MM.1S (cell line): ENCODE results near the gene TSSC4.

Source experiments
- DNase-seq: peaks from one replicate; pipeline ENCODE4 v3.0.0-alpha.2; 2015
- H2AFZ ChIP-seq: fragments of 300-600 bp; sonication (generic); 2 replicates; pipeline ENCODE4 v1.6.0; 2016; ENCODE audit warnings: antibody characterized with exemption, low read length
- H3F3A ChIP-seq: fragments of 300-600 bp; sonication (generic); 2 replicates; pipeline ENCODE4 v1.6.1; 2016; ENCODE audit warnings: mild to moderate bottlenecking, antibody characterized with exemption, low read length, moderate library complexity, mixed read lengths; ENCODE audit not compliant: insufficient read depth
- H3K27ac ChIP-seq: fragments of 300-600 bp; sonication (generic); 2 replicates; pipeline ENCODE4 v1.5.1; 2016; ENCODE audit warnings: mild to moderate bottlenecking, low read length
- H3K27me3 ChIP-seq: fragments of 300-600 bp; sonication (generic); replicated peaks from 2 replicates; pipeline ENCODE4 v1.6.0; 2016; ENCODE audit warnings: low read length; ENCODE audit not compliant: insufficient read depth
- H3K36me3 ChIP-seq: fragments of 300-600 bp; sonication (generic); replicated peaks from 2 replicates; pipeline ENCODE4 v1.6.1; 2016; ENCODE audit warnings: mild to moderate bottlenecking, low read length, mixed read lengths; ENCODE audit not compliant: insufficient read depth
- H3K4me1 ChIP-seq: fragments of 300-600 bp; sonication (generic); 2 replicates; pipeline ENCODE4 v1.6.1; 2016; ENCODE audit warnings: low read length, mixed read lengths
- H3K4me2 ChIP-seq: fragments of 300-600 bp; sonication (generic); 2 replicates; pipeline ENCODE4 v1.6.0; 2016; ENCODE audit warnings: low read depth, low read length
- H3K4me3 ChIP-seq: fragments of 300-600 bp; sonication (generic); 2 replicates; pipeline ENCODE4 v1.5.1; 2016; ENCODE audit warnings: low read length, mixed read lengths
- H3K79me2 ChIP-seq: fragments of 300-600 bp; sonication (generic); 2 replicates; pipeline ENCODE4 v1.6.1; 2016; ENCODE audit warnings: mixed run types, low read length, mixed read lengths
- H3K9ac ChIP-seq: fragments of 300-600 bp; sonication (generic); 2 replicates; pipeline ENCODE4 v1.6.1; 2016; ENCODE audit warnings: low read length, mixed read lengths
- H3K9me2 ChIP-seq: fragments of 300-600 bp; sonication (generic); replicated peaks from 2 replicates; pipeline ENCODE4 v1.6.1; 2016; ENCODE audit warnings: mild to moderate bottlenecking, low read length, mixed read lengths; ENCODE audit not compliant: insufficient read depth
- H3K9me3 ChIP-seq: fragments of 300-600 bp; sonication (generic); replicated peaks from 2 replicates; pipeline ENCODE4 v1.6.1; 2016; ENCODE audit warnings: mild to moderate bottlenecking, low read length, mixed read lengths; ENCODE audit not compliant: insufficient read depth
- H4K20me1 ChIP-seq: fragments of 300-600 bp; sonication (generic); 2 replicates; pipeline ENCODE4 v1.6.1; 2016; ENCODE audit warnings: mild to moderate bottlenecking, low read length, moderate library complexity, mixed read lengths; ENCODE audit not compliant: insufficient read depth
- CTCF ChIP-seq: fragments of 300-600 bp; sonication (generic); IDR thresholded peaks from 2 replicates; pipeline ENCODE4 v1.5.1; 2016; ENCODE audit warnings: antibody characterized with exemption, low read length, mixed read lengths
- EZH2 ChIP-seq: fragments of 300-600 bp; sonication (generic); optimal IDR thresholded peaks from 2 replicates; pipeline ENCODE3; 2017; ENCODE audit warnings: low read depth, mild to moderate bottlenecking, antibody characterized with exemption, low read length, mixed read lengths
- EZH2phosphoT487 ChIP-seq: fragments of 300-600 bp; sonication (generic); IDR thresholded peaks from 2 replicates; pipeline ENCODE4 v1.6.1; 2018; ENCODE audit warnings: antibody characterized with exemption, low read length

TSSC4 gene

GRCh38 chr11:2367266-2368160, 33.0 kb upstream of the TSSC4 start:
- peaks cover 99% of the 10 kb centered on the region for H3K27me3 ChIP-seq
- no peak overlapping the region for H3K27ac ChIP-seq
- no peaks in the 10 kb centered on the region for H3F3A ChIP-seq
- TF ChIP-seq EZH2phosphoT487 (no peak), CTCF (no peak), EZH2 (no peak)
- no peaks in the 10 kb centered on the region for H3K9me3 ChIP-seq
- no peak overlapping the region for H2AFZ ChIP-seq
- no peaks in the 10 kb centered on the region for H3K79me2 ChIP-seq
- no peaks in the 10 kb centered on the region for H3K4me1 ChIP-seq
- no peak overlapping the region for H3K4me3 ChIP-seq
- no peaks in the 10 kb centered on the region for H3K36me3 ChIP-seq
- no peak overlapping the region for H3K9ac ChIP-seq
- no peaks in the 10 kb centered on the region for H3K9me2 ChIP-seq
- no peaks in the 10 kb centered on the region for H4K20me1 ChIP-seq
- no peak overlapping the region for H3K4me2 ChIP-seq
- DNase-seq: no peak

- H3K9me3 ChIP-seq: no peaks in the 10 kb centered on the region
- no peak overlapping the region for H3K27ac ChIP-seq
- peaks cover 99% of the 10 kb centered on the region for H3K27me3 ChIP-seq
- no peaks in the 10 kb centered on the region for H3K9me2 ChIP-seq
- no peaks in the 10 kb centered on the region for H4K20me1 ChIP-seq
- no peak overlapping the region for H3K4me3 ChIP-seq
- no peaks in the 10 kb centered on the region for H3K4me1 ChIP-seq
- H3K4me2 ChIP-seq: no peak overlapping the region
- TF ChIP-seq EZH2 (no peak), CTCF (no peak), EZH2phosphoT487 (no peak)
- DNase-seq: no peak
- no peaks in the 10 kb centered on the region for H3K79me2 ChIP-seq
- no peaks in the 10 kb centered on the region for H3F3A ChIP-seq
- no peaks in the 10 kb centered on the region for H3K36me3 ChIP-seq
- H3K9ac ChIP-seq: no peak overlapping the region
- H2AFZ ChIP-seq: no peak overlapping the region
Measured at GRCh38 chr11:2368178-2368850, 32.2 kb upstream of the TSSC4 start.

- no peak overlapping the region for H3K9ac ChIP-seq
- no peak for DNase-seq
- no peak overlapping the region for H3K4me2 ChIP-seq
- H4K20me1 ChIP-seq: no peaks in the 10 kb centered on the region
- no peaks in the 10 kb centered on the region for H3K4me1 ChIP-seq
- H2AFZ ChIP-seq: no peak overlapping the region
- H3F3A ChIP-seq: no peaks in the 10 kb centered on the region
- no peaks in the 10 kb centered on the region for H3K9me3 ChIP-seq
- no peak overlapping the region for H3K4me3 ChIP-seq
- H3K79me2 ChIP-seq: no peaks in the 10 kb centered on the region
- peaks cover 99% of the 10 kb centered on the region for H3K27me3 ChIP-seq
- H3K9me2 ChIP-seq: no peaks in the 10 kb centered on the region
- TF ChIP-seq CTCF (no peak), EZH2 (no peak), EZH2phosphoT487 (no peak)
- H3K27ac ChIP-seq: no peak overlapping the region
- H3K36me3 ChIP-seq: no peaks in the 10 kb centered on the region
Measured at GRCh38 chr11:2368851-2369180, 31.7 kb upstream of the TSSC4 start.
